ENCODE data around the gene P2RY4. TPM values are rescaled to one million over a fixed set of nuclear protein-coding genes. Genes with fewer than 3 reads are reported as not detected.

The P2RY4 gene
- total and polyA plus RNA-seq, 2 of the 8 experiments (the other 6 are each of a cell fraction or from before 2014, with no cell fraction given) = 0.38 TPM; not detected in 1

DNA sequence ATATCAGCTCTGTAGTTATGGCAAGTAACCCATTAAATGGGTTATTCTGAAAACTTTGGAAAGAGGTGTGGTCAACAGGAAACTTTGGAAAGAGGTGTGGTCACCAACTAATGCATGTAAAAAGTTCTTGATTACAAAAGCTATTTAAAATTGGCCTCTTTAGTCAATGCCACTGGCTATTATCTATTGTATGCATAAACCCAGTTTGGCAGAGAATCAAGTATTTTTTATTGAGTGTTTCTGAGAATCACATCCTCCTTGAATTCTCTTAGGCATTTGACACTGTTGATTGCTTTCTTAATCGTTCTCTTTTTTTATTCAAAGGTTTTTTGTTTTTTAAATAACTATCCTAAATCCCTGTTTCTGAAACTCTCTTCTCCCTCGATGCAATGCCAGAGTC, 7.5 kb downstream of the P2RY4 start (continued):
- TF ChIP-seq TAF7 (optimal IDR thresholded peaks at IDR 0.05; ENCODE audit: borderline replicate concordance, low read depth, low read length) (no peak), CBX5 (IDR thresholded peaks at IDR 0.05; ENCODE audit: low read depth, low read length) (no peak), RFX5 (IDR thresholded peaks at IDR 0.05; ENCODE audit: borderline replicate concordance, low read depth, low read length) (no peak), RNF2 (IDR thresholded peaks at IDR 0.05; ENCODE audit: borderline replicate concordance, low read depth, low read length, missing control alignments, poor library complexity, severe bottlenecking) (no peak), EGR1 (IDR thresholded peaks at IDR 0.05; ENCODE audit: borderline replicate concordance, low read depth, low read length) (no peak), GABPA (IDR thresholded peaks at IDR 0.05; ENCODE audit: borderline replicate concordance, insufficient read depth, low read length) (no peak), BACH1 (IDR thresholded peaks at IDR 0.05; ENCODE audit: low read length) (no peak), CBX8 (IDR thresholded peaks at IDR 0.05; ENCODE audit: borderline replicate concordance, low read depth, low read length) (no peak)
